Measurements from ENCODE around the gene EEFSEC.

Gene EEFSEC

GRCh38 chr3:128366136-128366535, 212.9 kb downstream of the EEFSEC start:
- WGBS, 2 experiments = 94 to 97% methylated on average over 2 of the region's 2 CpGs
- H3K4me1 ChIP-seq (ENCODE audit: control insufficient read depth, insufficient read depth, low read length) = no peaks in the 10 kb centered on the region
- no peak overlapping the region for H3K4me3 ChIP-seq (ENCODE audit: insufficient read depth, low read depth, low read length)
- H3K36me3 ChIP-seq (ENCODE audit: control insufficient read depth, insufficient read depth, low read length) = no peaks in the 10 kb centered on the region
- no peak overlapping the region for H3K27ac ChIP-seq (ENCODE audit: insufficient read depth, low read depth, low read length, poor library complexity, severe bottlenecking)
- H3K9me3 ChIP-seq (ENCODE audit: control insufficient read depth, low read length) = no peaks in the 10 kb centered on the region
- H3K27me3 ChIP-seq (ENCODE audit: control insufficient read depth, insufficient read depth, low read length, poor library complexity, severe bottlenecking) = no peaks in the 10 kb centered on the region

- H3K9me3 ChIP-seq (ENCODE audit: control insufficient read depth, low read length) = no peaks in the 10 kb centered on the region
- H3K27ac ChIP-seq (ENCODE audit: insufficient read depth, low read depth, low read length, poor library complexity, severe bottlenecking) = no peak overlapping the region
- H3K27me3 ChIP-seq (ENCODE audit: control insufficient read depth, insufficient read depth, low read length, poor library complexity, severe bottlenecking) = no peaks in the 10 kb centered on the region
- no peaks in the 10 kb centered on the region for H3K4me1 ChIP-seq (ENCODE audit: control insufficient read depth, insufficient read depth, low read length)
- H3K4me3 ChIP-seq (ENCODE audit: insufficient read depth, low read depth, low read length) = no peak overlapping the region
- WGBS, 2 experiments = 91 to 95% methylated on average over 5 of the region's 5 CpGs
- H3K36me3 ChIP-seq (ENCODE audit: control insufficient read depth, insufficient read depth, low read length) = no peaks in the 10 kb centered on the region
Observed at GRCh38 chr3:128366652-128367051, 213.4 kb downstream of the EEFSEC start.

GRCh38 chr3:128367221-128367620, 213.9 kb downstream of the EEFSEC start:
- Histone ChIP-seq H3K27me3 (ENCODE audit: control insufficient read depth, insufficient read depth, low read length, poor library complexity, severe bottlenecking) (no peaks in the 10 kb centered on the region), H3K27ac (ENCODE audit: insufficient read depth, low read depth, low read length, poor library complexity, severe bottlenecking) (no peak overlapping the region), H3K36me3 (ENCODE audit: control insufficient read depth, insufficient read depth, low read length) (no peaks in the 10 kb centered on the region), H3K9me3 (ENCODE audit: control insufficient read depth, low read length) (no peaks in the 10 kb centered on the region), H3K4me3 (ENCODE audit: insufficient read depth, low read depth, low read length) (no peak overlapping the region), H3K4me1 (ENCODE audit: control insufficient read depth, insufficient read depth, low read length) (peaks cover 1% of the 10 kb centered on the region)
- 91 to 93% methylated on average over 5 of the region's 5 CpGs for WGBS, 2 experiments

- no peak overlapping the region for H3K4me3 ChIP-seq (ENCODE audit: insufficient read depth, low read depth, low read length)
- no peak overlapping the region for H3K27ac ChIP-seq (ENCODE audit: insufficient read depth, low read depth, low read length, poor library complexity, severe bottlenecking)
- H3K36me3 ChIP-seq (ENCODE audit: control insufficient read depth, insufficient read depth, low read length) = no peaks in the 10 kb centered on the region
- 69 to 70% methylated on average over 4 of the region's 4 CpGs for WGBS, 2 experiments
- no peaks in the 10 kb centered on the region for H3K9me3 ChIP-seq (ENCODE audit: control insufficient read depth, low read length)
- H3K4me1 ChIP-seq (ENCODE audit: control insufficient read depth, insufficient read depth, low read length) = peaks cover 7% of the 10 kb centered on the region
- H3K27me3 ChIP-seq (ENCODE audit: control insufficient read depth, insufficient read depth, low read length, poor library complexity, severe bottlenecking) = no peaks in the 10 kb centered on the region
Observed at GRCh38 chr3:128367761-128368160, 214.5 kb downstream of the EEFSEC start.

GRCh38 chr3:128368626-128369025, 215.3 kb downstream of the EEFSEC start:
- Histone ChIP-seq H3K27me3 (ENCODE audit: control insufficient read depth, insufficient read depth, low read length, poor library complexity, severe bottlenecking) (no peaks in the 10 kb centered on the region), H3K36me3 (ENCODE audit: control insufficient read depth, insufficient read depth, low read length) (no peaks in the 10 kb centered on the region), H3K4me1 (ENCODE audit: control insufficient read depth, insufficient read depth, low read length) (peaks cover 7% of the 10 kb centered on the region), H3K9me3 (ENCODE audit: control insufficient read depth, low read length) (no peaks in the 10 kb centered on the region), H3K4me3 (ENCODE audit: insufficient read depth, low read depth, low read length) (no peak overlapping the region), H3K27ac (ENCODE audit: insufficient read depth, low read depth, low read length, poor library complexity, severe bottlenecking) (no peak overlapping the region)
- WGBS, 2 experiments = 91 to 95% methylated on average over 7 of the region's 7 CpGs

GRCh38 chr3:128369121-128369703, 215.9 kb downstream of the EEFSEC start:
- Histone ChIP-seq H3K27ac (ENCODE audit: insufficient read depth, low read depth, low read length, poor library complexity, severe bottlenecking) (no peak overlapping the region), H3K36me3 (ENCODE audit: control insufficient read depth, insufficient read depth, low read length) (no peaks in the 10 kb centered on the region), H3K9me3 (ENCODE audit: control insufficient read depth, low read length) (no peaks in the 10 kb centered on the region), H3K4me3 (ENCODE audit: insufficient read depth, low read depth, low read length) (no peak overlapping the region), H3K27me3 (ENCODE audit: control insufficient read depth, insufficient read depth, low read length, poor library complexity, severe bottlenecking) (no peaks in the 10 kb centered on the region), H3K4me1 (ENCODE audit: control insufficient read depth, insufficient read depth, low read length) (peaks cover 7% of the 10 kb centered on the region)
- WGBS, 2 experiments = 92 to 94% methylated on average over 2 of the region's 2 CpGs

GRCh38 chr3:128369881-128370642, 216.8 kb downstream of the EEFSEC start:
- Histone ChIP-seq H3K9me3 (ENCODE audit: control insufficient read depth, low read length) (no peaks in the 10 kb centered on the region), H3K4me1 (ENCODE audit: control insufficient read depth, insufficient read depth, low read length) (peaks cover 7% of the 10 kb centered on the region), H3K27ac (ENCODE audit: insufficient read depth, low read depth, low read length, poor library complexity, severe bottlenecking) (no peak overlapping the region), H3K27me3 (ENCODE audit: control insufficient read depth, insufficient read depth, low read length, poor library complexity, severe bottlenecking) (no peaks in the 10 kb centered on the region), H3K4me3 (ENCODE audit: insufficient read depth, low read depth, low read length) (no peak overlapping the region), H3K36me3 (ENCODE audit: control insufficient read depth, insufficient read depth, low read length) (no peaks in the 10 kb centered on the region)
- 89 to 91% methylated on average over 10 of the region's 10 CpGs for WGBS, 2 experiments

- H3K27me3 ChIP-seq (ENCODE audit: control insufficient read depth, insufficient read depth, low read length, poor library complexity, severe bottlenecking) = no peaks in the 10 kb centered on the region
Observed at GRCh38 chr3:128372281-128372680, 219.0 kb downstream of the EEFSEC start.

GRCh38 chr3:128372707-128373533, 219.6 kb downstream of the EEFSEC start:
- no peaks in the 10 kb centered on the region for H3K27me3 ChIP-seq (ENCODE audit: control insufficient read depth, insufficient read depth, low read length, poor library complexity, severe bottlenecking)
- peaks cover 8% of the 10 kb centered on the region for H3K4me1 ChIP-seq (ENCODE audit: control insufficient read depth, insufficient read depth, low read length)
- H3K4me3 ChIP-seq (ENCODE audit: insufficient read depth, low read depth, low read length) = no peak overlapping the region
- 87 to 88% methylated on average over 10 of the region's 10 CpGs for WGBS, 2 experiments
- H3K27ac ChIP-seq (ENCODE audit: insufficient read depth, low read depth, low read length, poor library complexity, severe bottlenecking) = no peak overlapping the region
- H3K36me3 ChIP-seq (ENCODE audit: control insufficient read depth, insufficient read depth, low read length) = no peaks in the 10 kb centered on the region
- no peaks in the 10 kb centered on the region for H3K9me3 ChIP-seq (ENCODE audit: control insufficient read depth, low read length)

More at GRCh38 chr3:128372281-128372680, 219.0 kb downstream of the EEFSEC start:
- no peaks in the 10 kb centered on the region for H3K9me3 ChIP-seq (ENCODE audit: control insufficient read depth, low read length)
- H3K4me3 ChIP-seq (ENCODE audit: insufficient read depth, low read depth, low read length) = no peak overlapping the region
- H3K36me3 ChIP-seq (ENCODE audit: control insufficient read depth, insufficient read depth, low read length) = no peaks in the 10 kb centered on the region
- WGBS, 2 experiments = 77 to 80% methylated on average over 5 of the region's 5 CpGs
- peaks cover 7% of the 10 kb centered on the region for H3K4me1 ChIP-seq (ENCODE audit: control insufficient read depth, insufficient read depth, low read length)
- H3K27ac ChIP-seq (ENCODE audit: insufficient read depth, low read depth, low read length, poor library complexity, severe bottlenecking) = no peak overlapping the region

Measured in ectodermal cell (in vitro differentiated cells).